Body of pancreas (tissue), 4 donors: ENCODE data around the gene TBCA. TPM values are rescaled to one million over a fixed set of nuclear protein-coding genes. Genes with fewer than 3 reads are reported as not detected.
"Not testable (repeated sequence)": the region's sequence is repeated elsewhere in the genome, so short reads cannot be mapped to it uniquely, and the experiment has no call there.

Source experiments
- ATAC-seq: fragments of 150-250 bp; one replicate; pipeline ENCODE4 v1.9.1; 2016
- DNase-seq, 4 donors: peaks; one replicate each; pipeline ENCODE4 v3.0.0-alpha.2; 2019
- H3K27ac ChIP-seq, 4 donors: fragments of 200-600 bp; sonication (generic); 1 replicate in 3 of 4; 2 replicates in 1 of 4; pipeline versions ENCODE4 v1.5.1 to v1.6.1; 2016 to 2019; ENCODE audit warnings: mild to moderate bottlenecking in 1 of 4, mixed read lengths in 1 of 4, moderate library complexity in 1 of 4
- H3K27me3 ChIP-seq, 2 donors: fragments of 200-600 bp; sonication (generic); one replicate each; pipeline ENCODE4 v1.6.0; 2016; ENCODE audit warnings: mild to moderate bottlenecking in 1 of 2
- H3K36me3 ChIP-seq, 2 donors: fragments of 200-600 bp; sonication (generic); replicated peaks in 1 of 2; 2 replicates each; pipeline ENCODE4 v1.5.1; 2016; ENCODE audit warnings: low read depth in 2 of 2; ENCODE audit not compliant: insufficient read depth in 1 of 2
- H3K4me1 ChIP-seq: fragments of 200-600 bp; sonication (generic); one replicate; pipeline ENCODE4 v1.6.0; 2016
- H3K4me3 ChIP-seq, 2 donors: fragments of 200-600 bp; sonication (generic); 1 replicate in 1 of 2; 2 replicates in 1 of 2; pipeline ENCODE4 v1.5.1; 2016 to 2019
- H3K9me3 ChIP-seq, 3 donors: fragments of 200-600 bp; sonication (generic); 1 replicate in 2 of 3; 2 replicates in 1 of 3; pipeline ENCODE4 v1.5.1; 2016
- POLR2A ChIP-seq, 3 donors: fragments of 450-650 bp; IDR thresholded peaks; one replicate each; pipeline ENCODE4 v1.6.1; 2016; ENCODE audit warnings: antibody characterized with exemption in 3 of 3, mild to moderate bottlenecking in 2 of 3
- WGBS, 2 donors: methylation state at CpG; one replicate each; pipeline ENCODE4 v1.1.5; 2017; 5-methylcytosine and 5-hydroxymethylcytosine counted together
- intact Hi-C: fragments of 100-400 bp; cut with DNase I; formaldehyde crosslinking; loops from one replicate; pipeline ENCODE4 v1.15.1; 2023
- total RNA-seq, 2 donors: library from RNA; depleted of rRNA; stranded (reverse); fragments of >200 nt; gene quantifications; one replicate each; pipeline ENCODE4 v1.1.0, GENCODE V29; 2016
- TF ChIP-seq, protein P1 (sequence below), 7 experiments: fragments of 450-650 bp in 4 of 7; fragments of 200-600 bp in 3 of 7; sonication (generic) in 3 of 7; IDR thresholded peaks; one replicate each; pipeline ENCODE4 v1.5.1; 2016 to 2019; ENCODE audit warnings: antibody characterized with exemption in 7 of 7

Gene TBCA
- total RNA-seq, 2 donors from 2014 or later = 63.6 to 77.8 TPM

DNA sequence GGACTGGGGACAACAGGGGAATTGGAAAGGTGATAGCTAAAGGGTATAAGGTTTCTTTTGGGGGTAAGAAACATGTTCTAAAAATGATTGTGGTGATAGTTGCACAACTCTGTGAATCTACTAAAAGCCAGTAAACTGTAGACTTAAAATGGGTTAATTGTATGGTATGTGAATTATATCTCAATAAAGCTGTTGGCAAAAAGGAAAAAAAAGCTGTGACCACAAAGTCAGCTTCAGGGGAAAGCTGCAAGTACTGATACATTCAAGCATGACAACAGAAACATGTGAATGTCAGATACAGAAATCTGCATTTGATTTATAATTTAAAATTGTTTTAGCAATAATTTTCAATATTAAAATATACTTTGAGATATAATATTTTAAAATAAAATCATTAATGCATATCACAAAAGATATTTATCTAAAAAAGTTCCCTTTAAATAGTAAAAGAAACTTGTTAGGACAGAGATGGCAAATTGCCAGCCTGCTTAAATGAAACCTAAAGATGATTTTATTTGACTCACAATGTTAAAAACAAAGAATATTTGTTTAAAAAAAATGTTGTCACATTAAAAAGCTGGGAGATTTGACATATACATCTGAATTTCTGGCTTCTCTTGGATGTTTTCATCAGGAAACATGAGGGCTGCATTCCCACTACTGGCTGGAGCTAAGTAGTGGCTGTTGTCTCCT, 66.0 kb downstream of the TBCA start:
- H3K9me3 ChIP-seq = peaks cover 0 to 3% (median 0%) of the 10 kb centered on the region in 3 donors
- H3K27me3 ChIP-seq = no peaks in the 10 kb centered on the region
- H3K27ac ChIP-seq = no peak overlapping the region
- TF ChIP-seq, protein P1, sequence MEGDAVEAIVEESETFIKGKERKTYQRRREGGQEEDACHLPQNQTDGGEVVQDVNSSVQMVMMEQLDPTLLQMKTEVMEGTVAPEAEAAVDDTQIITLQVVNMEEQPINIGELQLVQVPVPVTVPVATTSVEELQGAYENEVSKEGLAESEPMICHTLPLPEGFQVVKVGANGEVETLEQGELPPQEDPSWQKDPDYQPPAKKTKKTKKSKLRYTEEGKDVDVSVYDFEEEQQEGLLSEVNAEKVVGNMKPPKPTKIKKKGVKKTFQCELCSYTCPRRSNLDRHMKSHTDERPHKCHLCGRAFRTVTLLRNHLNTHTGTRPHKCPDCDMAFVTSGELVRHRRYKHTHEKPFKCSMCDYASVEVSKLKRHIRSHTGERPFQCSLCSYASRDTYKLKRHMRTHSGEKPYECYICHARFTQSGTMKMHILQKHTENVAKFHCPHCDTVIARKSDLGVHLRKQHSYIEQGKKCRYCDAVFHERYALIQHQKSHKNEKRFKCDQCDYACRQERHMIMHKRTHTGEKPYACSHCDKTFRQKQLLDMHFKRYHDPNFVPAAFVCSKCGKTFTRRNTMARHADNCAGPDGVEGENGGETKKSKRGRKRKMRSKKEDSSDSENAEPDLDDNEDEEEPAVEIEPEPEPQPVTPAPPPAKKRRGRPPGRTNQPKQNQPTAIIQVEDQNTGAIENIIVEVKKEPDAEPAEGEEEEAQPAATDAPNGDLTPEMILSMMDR (IDR thresholded peaks at IDR 0.05) = no peak
- no peak for TF ChIP-seq POLR2A (IDR thresholded peaks at IDR 0.05)
- DNase-seq (no peak), ATAC-seq (no peak)
- no peaks in the 10 kb centered on the region for H3K4me1 ChIP-seq
- peaks cover 0 to 15% of the 10 kb centered on the region in 2 donors for H3K36me3 ChIP-seq
- intact Hi-C loops = no loop called here
- H3K4me3 ChIP-seq = no peak overlapping the region

DNA sequence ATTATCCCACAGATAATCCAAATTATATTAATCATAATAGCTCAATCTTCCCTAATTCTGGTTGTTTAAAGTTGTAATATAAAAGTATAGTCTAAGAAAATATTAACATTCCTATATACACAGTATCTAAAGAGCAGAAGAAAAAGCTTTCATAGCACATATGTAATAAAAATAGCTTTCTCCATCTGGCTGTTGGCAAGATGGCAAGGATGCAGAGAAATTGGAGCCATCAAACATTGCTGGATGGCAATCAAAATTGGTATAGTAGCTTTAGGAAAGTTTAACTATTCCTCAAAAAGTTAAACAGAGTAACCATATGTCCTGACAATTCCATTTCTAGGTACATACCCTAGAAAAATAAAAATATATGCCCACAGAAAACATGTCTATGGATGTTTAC, 66.8 kb downstream of the TBCA start:
- intact Hi-C loops = no loop called here
- Histone ChIP-seq H3K4me1 (no peaks in the 10 kb centered on the region), H3K36me3 (peaks cover 0 to 15% of the 10 kb centered on the region in 2 donors), H3K9me3 (peaks cover 0 to 3% (median 0%) of the 10 kb centered on the region in 3 donors), H3K27ac (no peak overlapping the region), H3K4me3 (no peak overlapping the region), H3K27me3 (no peaks in the 10 kb centered on the region)
- ATAC-seq (no peak), DNase-seq (no peak)
- TF ChIP-seq, protein P1 (IDR thresholded peaks at IDR 0.05) = no peak
- no peak for TF ChIP-seq POLR2A (IDR thresholded peaks at IDR 0.05)

- Histone ChIP-seq H3K27ac (no peak overlapping the region), H3K36me3 (peaks cover 0 to 16% of the 10 kb centered on the region in 2 donors), H3K9me3 (peaks cover 0 to 3% (median 0%) of the 10 kb centered on the region in 3 donors), H3K4me3 (no peak overlapping the region), H3K4me1 (no peaks in the 10 kb centered on the region), H3K27me3 (no peaks in the 10 kb centered on the region)
- no peak for ATAC-seq
- intact Hi-C loops = no loop called here
- no peak for DNase-seq
- WGBS, 2 donors = 96% methylated on average over 2 of the region's 2 CpGs
- TF ChIP-seq POLR2A (IDR thresholded peaks at IDR 0.05) = no peak
- TF ChIP-seq, protein P1 (IDR thresholded peaks at IDR 0.05) = no peak
These were observed 68.3 kb downstream of the TBCA start for GRCh38 chr5:77707791-77708190.

- intact Hi-C loops, H3K27ac ChIP-seq, DNase-seq, H3K9me3 ChIP-seq, H3K36me3 ChIP-seq, H3K4me3 ChIP-seq, H3K27me3 ChIP-seq, H3K4me1 ChIP-seq, ATAC-seq: not testable (repeated sequence)
- WGBS, 2 donors = 83 to 90% methylated on average over 7 of the region's 7 CpGs
These were observed 76.6 kb downstream of the TBCA start for GRCh38 chr5:77699569-77699968.

DNA sequence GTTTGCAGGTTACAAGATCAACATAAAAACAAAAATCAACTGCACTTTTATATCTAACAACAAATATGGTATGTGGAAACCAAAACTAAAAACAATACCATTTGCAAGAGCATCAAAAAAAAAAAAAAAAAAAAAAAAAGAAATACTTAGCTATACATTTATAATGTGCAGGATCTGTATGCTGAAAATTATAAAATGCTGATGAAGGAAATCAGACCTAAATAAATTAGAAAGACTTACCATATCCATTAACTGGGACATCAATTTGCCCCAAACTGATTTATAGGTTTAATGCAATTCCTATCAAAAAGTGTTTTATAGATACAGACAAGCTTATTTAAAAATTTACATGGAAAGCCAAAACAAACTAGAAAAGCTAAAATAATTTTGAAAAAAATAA, 77.2 kb downstream of the TBCA start:
- no peaks in the 10 kb centered on the region for H3K36me3 ChIP-seq
- ATAC-seq (no peak), DNase-seq (no peak)
- H3K4me1 ChIP-seq = no peaks in the 10 kb centered on the region
- TF ChIP-seq POLR2A (IDR thresholded peaks at IDR 0.05) = no peak
- TF ChIP-seq, protein P1 (IDR thresholded peaks at IDR 0.05) = no peak
- no peak overlapping the region for H3K27ac ChIP-seq
- intact Hi-C loops = no loop called here
- no peaks in the 10 kb centered on the region for H3K9me3 ChIP-seq
- H3K4me3 ChIP-seq = no peak overlapping the region
- no peaks in the 10 kb centered on the region for H3K27me3 ChIP-seq
